A673 (cell line): Measurements from ENCODE around the gene IL20RA.

ENCODE experiments used
- CTCF ChIP-seq: fragments of 300-800, 200-600 bp; sonication (generic); conservative IDR thresholded peaks from 2 replicates; pipeline ENCODE4 v1.5.1; 2017; ENCODE audit warnings: low read depth, mild to moderate bottlenecking, antibody characterized with exemption, low read length, moderate library complexity, mixed read lengths
- EZH2 ChIP-seq: fragments of 200-600 bp; sonication (generic); IDR thresholded peaks from 2 replicates; pipeline ENCODE4 v1.6.1; 2017; ENCODE audit warnings: borderline replicate concordance, low read depth, mild to moderate bottlenecking, mixed read lengths, antibody characterized with exemption, low read length; ENCODE audit not compliant: poor library complexity, severe bottlenecking

GRCh38 chr6:137006056-137006455 is 38.7 kb downstream of the IL20RA start:
- no peak for TF ChIP-seq CTCF
- no peak for TF ChIP-seq EZH2
